Neural progenitor cell (in vitro differentiated cells): ENCODE data around the gene NOD1. TPM values are rescaled to one million over a fixed set of nuclear protein-coding genes. Genes with fewer than 3 reads are reported as not detected.

Experiments
- DNase-seq: peaks from one replicate; pipeline ENCODE4 v3.0.0-alpha.2; 2016; ENCODE audit warnings: low spot score
- H2AFZ ChIP-seq: fragments of 200-600 bp; sonication (generic); replicated peaks from 2 replicates; pipeline ENCODE4 v1.6.1; 2016; ENCODE audit warnings: antibody characterized with exemption
- H3F3A ChIP-seq: fragments of 200-600 bp; sonication (generic); 2 replicates; pipeline ENCODE4 v1.6.1; 2016; ENCODE audit warnings: antibody characterized with exemption, low read depth
- H3K27ac ChIP-seq: fragments of 200-600 bp; sonication (generic); 2 replicates; pipeline ENCODE4 v1.5.1; 2016; ENCODE audit warnings: mild to moderate bottlenecking
- H3K27me3 ChIP-seq: fragments of 200-600 bp; sonication (generic); 2 replicates; pipeline ENCODE4 v1.6.1; 2016; ENCODE audit warnings: mild to moderate bottlenecking, moderate library complexity
- H3K36me3 ChIP-seq: fragments of 200-600 bp; sonication (generic); 2 replicates; pipeline ENCODE4 v1.5.1; 2016
- H3K4me1 ChIP-seq: fragments of 200-600 bp; sonication (generic); 2 replicates; pipeline ENCODE4 v1.6.1; 2016; ENCODE audit warnings: mixed run types
- H3K4me2 ChIP-seq: fragments of 200-600 bp; sonication (generic); 2 replicates; pipeline ENCODE4 v1.6.1; 2016
- H3K4me3 ChIP-seq: fragments of 200-600 bp; sonication (generic); 2 replicates; pipeline ENCODE4 v1.5.1; 2016
- H3K79me2 ChIP-seq: fragments of 200-600 bp; sonication (generic); 2 replicates; pipeline ENCODE4 v1.6.1; 2016; ENCODE audit warnings: low read depth
- H3K9ac ChIP-seq: fragments of 200-600 bp; sonication (generic); 2 replicates; pipeline ENCODE4 v1.6.1; 2016
- H3K9me3 ChIP-seq: fragments of 200-600 bp; sonication (generic); 2 replicates; pipeline ENCODE4 v1.5.1; 2016; ENCODE audit warnings: low read depth
- H4K20me1 ChIP-seq: fragments of 200-600 bp; sonication (generic); 2 replicates; pipeline ENCODE4 v1.6.1; 2016; ENCODE audit warnings: low read depth
- H3K27ac Mint-ChIP-seq: 3 replicates; pipeline ENCODE4 v1.8.0; 2021; ENCODE audit warnings: mixed read lengths
- H3K27me3 Mint-ChIP-seq: 2 replicates; pipeline ENCODE4 v1.8.0; 2022; ENCODE audit warnings: low read depth, mild to moderate bottlenecking, inconsistent platforms, moderate library complexity, mixed read lengths; ENCODE audit not compliant: insufficient read depth
- H3K36me3 Mint-ChIP-seq: 3 replicates; pipeline ENCODE4 v1.8.0; 2021; ENCODE audit warnings: mixed read lengths
- H3K4me1 Mint-ChIP-seq: 3 replicates; pipeline ENCODE4 v1.8.0; 2021; ENCODE audit warnings: mixed read lengths
- H3K4me3 Mint-ChIP-seq: 3 replicates; pipeline ENCODE4 v1.8.0; 2021; ENCODE audit warnings: mild to moderate bottlenecking, moderate library complexity, mixed read lengths
- H3K9me3 Mint-ChIP-seq: 3 replicates; pipeline ENCODE4 v1.8.0; 2020; ENCODE audit warnings: mixed read lengths
- CTCF ChIP-seq: fragments of 200-600 bp; sonication (generic); IDR thresholded peaks from 2 replicates; pipeline ENCODE4 v1.5.1; 2017; ENCODE audit warnings: antibody characterized with exemption, mild to moderate bottlenecking
- EZH2 ChIP-seq: fragments of 200-600 bp; sonication (generic); IDR thresholded peaks from 2 replicates; pipeline ENCODE4 v1.6.1; 2017; ENCODE audit warnings: antibody characterized with exemption, mild to moderate bottlenecking, moderate library complexity
- EZH2phosphoT487 ChIP-seq: fragments of 200-600 bp; sonication (generic); IDR thresholded peaks from 2 replicates; pipeline ENCODE4 v1.6.1; 2017; ENCODE audit warnings: antibody characterized with exemption
- total RNA-seq: library from RNA; depleted of rRNA; stranded (reverse); fragments of >200 nt; gene quantifications from 2 replicates; pipeline ENCODE4 v1.2.3, GENCODE V29; 2015; ENCODE audit warnings: low replicate concordance

Gene NOD1
- total RNA-seq, 1 donor from 2014 or later = 5.0 TPM

GRCh38 chr7:30465811-30466180 lies 12.8 kb downstream of the NOD1 start:
- DNase-seq = no peak
- Histone ChIP-seq H3K9me3 (no peaks in the 10 kb centered on the region), H3F3A (peaks cover 4% of the 10 kb centered on the region), H3K27ac (no peak overlapping the region), H2AFZ (no peak overlapping the region), H3K36me3 (no peaks in the 10 kb centered on the region), H3K9ac (no peak overlapping the region), H3K4me1 (peaks cover 9% of the 10 kb centered on the region), H3K79me2 (no peaks in the 10 kb centered on the region), H4K20me1 (no peaks in the 10 kb centered on the region), H3K4me2 (no peak overlapping the region), H3K27me3 (no peaks in the 10 kb centered on the region), H3K4me3 (no peak overlapping the region)
- H3K9me3 Mint-ChIP-seq = no peaks in the 10 kb centered on the region
- no peak overlapping the region for H3K4me3 Mint-ChIP-seq
- peaks cover 27% of the 10 kb centered on the region for H3K4me1 Mint-ChIP-seq
- no peaks in the 10 kb centered on the region for H3K36me3 Mint-ChIP-seq
- H3K27ac Mint-ChIP-seq = no peak overlapping the region
- TF ChIP-seq EZH2phosphoT487 (no peak), CTCF (no peak), EZH2 (no peak)
- no peaks in the 10 kb centered on the region for H3K27me3 Mint-ChIP-seq

- Histone ChIP-seq H3K27me3 (no peaks in the 10 kb centered on the region), H3F3A (peaks cover 4% of the 10 kb centered on the region), H3K4me1 (peaks cover 9% of the 10 kb centered on the region), H4K20me1 (no peaks in the 10 kb centered on the region), H3K4me2 (no peak overlapping the region), H3K27ac (no peak overlapping the region), H3K9me3 (no peaks in the 10 kb centered on the region), H3K79me2 (no peaks in the 10 kb centered on the region), H3K36me3 (no peaks in the 10 kb centered on the region), H3K4me3 (no peak overlapping the region), H2AFZ (no peak overlapping the region), H3K9ac (no peak overlapping the region)
- Mint-ChIP-seq H3K27ac (peak overlapping the region; percentile 57), H3K36me3 (no peaks in the 10 kb centered on the region), H3K4me3 (no peak overlapping the region), H3K27me3 (no peaks in the 10 kb centered on the region), H3K9me3 (no peaks in the 10 kb centered on the region), H3K4me1 (peaks cover 21% of the 10 kb centered on the region)
- no peak for TF ChIP-seq EZH2
- DNase-seq = no peak
Observed at GRCh38 chr7:30465046-30465810, 13.4 kb downstream of the NOD1 start.

GRCh38 chr7:30464231-30464671 lies 14.3 kb downstream of the NOD1 start:
- Histone ChIP-seq H3K4me1 (peaks cover 7% of the 10 kb centered on the region), H4K20me1 (no peaks in the 10 kb centered on the region), H3K36me3 (no peaks in the 10 kb centered on the region), H3K79me2 (no peaks in the 10 kb centered on the region), H3K4me2 (no peak overlapping the region), H3K27me3 (no peaks in the 10 kb centered on the region), H2AFZ (no peak overlapping the region), H3K9ac (no peak overlapping the region), H3K4me3 (no peak overlapping the region), H3F3A (peaks cover 4% of the 10 kb centered on the region), H3K27ac (no peak overlapping the region), H3K9me3 (no peaks in the 10 kb centered on the region)
- no peak for DNase-seq
- Mint-ChIP-seq H3K36me3 (no peaks in the 10 kb centered on the region), H3K9me3 (no peaks in the 10 kb centered on the region), H3K27ac (peak overlapping the region; percentile 37), H3K27me3 (no peaks in the 10 kb centered on the region), H3K4me3 (no peak overlapping the region), H3K4me1 (peaks cover 17% of the 10 kb centered on the region)
- TF ChIP-seq CTCF (no peak), EZH2 (no peak), EZH2phosphoT487 (no peak)

- H3K4me1 Mint-ChIP-seq = peaks cover 10% of the 10 kb centered on the region
- H3K27ac ChIP-seq = no peak overlapping the region
- no peak overlapping the region for H3K4me3 Mint-ChIP-seq
- H3K4me2 ChIP-seq = no peak overlapping the region
- no peaks in the 10 kb centered on the region for H3K9me3 ChIP-seq
- H3K27me3 ChIP-seq = no peaks in the 10 kb centered on the region
- no peaks in the 10 kb centered on the region for H3K36me3 Mint-ChIP-seq
- DNase-seq = no peak
- H3K27ac Mint-ChIP-seq = no peak overlapping the region
- no peak overlapping the region for H3K4me3 ChIP-seq
- H3K27me3 Mint-ChIP-seq = no peaks in the 10 kb centered on the region
- H3F3A ChIP-seq = no peaks in the 10 kb centered on the region
- peaks cover under 1% of the 10 kb centered on the region for H3K4me1 ChIP-seq
- H4K20me1 ChIP-seq = no peaks in the 10 kb centered on the region
- H3K9me3 Mint-ChIP-seq = no peaks in the 10 kb centered on the region
- TF ChIP-seq CTCF (no peak), EZH2 (no peak), EZH2phosphoT487 (no peak)
- H2AFZ ChIP-seq = no peak overlapping the region
- H3K36me3 ChIP-seq = no peaks in the 10 kb centered on the region
- H3K79me2 ChIP-seq = no peaks in the 10 kb centered on the region
- no peak overlapping the region for H3K9ac ChIP-seq
Observed at GRCh38 chr7:30463405-30464145, 15.0 kb downstream of the NOD1 start.
